ENCODE data around the gene PRR5L.

DNA sequence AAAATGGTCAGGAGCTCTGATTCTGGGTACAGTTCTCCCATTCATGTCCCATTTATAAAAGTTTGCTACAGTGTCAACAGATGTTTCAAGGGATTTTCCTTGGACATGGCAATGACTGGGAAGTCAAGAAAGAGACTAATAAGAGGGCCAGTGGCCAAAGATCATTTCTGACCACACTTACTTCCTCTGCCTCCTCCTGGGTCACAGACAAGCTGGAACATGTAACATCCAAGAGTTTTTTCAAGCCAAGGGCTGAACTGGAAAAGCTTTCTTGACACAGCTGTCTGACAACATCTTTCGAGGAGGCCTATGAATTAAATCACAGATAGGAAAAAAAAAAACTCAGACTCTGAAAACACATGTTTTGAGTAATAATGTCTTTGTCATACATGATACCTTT is 15.6 kb upstream of the PRR5L start:
- TF ChIP-seq, protein P1, sequence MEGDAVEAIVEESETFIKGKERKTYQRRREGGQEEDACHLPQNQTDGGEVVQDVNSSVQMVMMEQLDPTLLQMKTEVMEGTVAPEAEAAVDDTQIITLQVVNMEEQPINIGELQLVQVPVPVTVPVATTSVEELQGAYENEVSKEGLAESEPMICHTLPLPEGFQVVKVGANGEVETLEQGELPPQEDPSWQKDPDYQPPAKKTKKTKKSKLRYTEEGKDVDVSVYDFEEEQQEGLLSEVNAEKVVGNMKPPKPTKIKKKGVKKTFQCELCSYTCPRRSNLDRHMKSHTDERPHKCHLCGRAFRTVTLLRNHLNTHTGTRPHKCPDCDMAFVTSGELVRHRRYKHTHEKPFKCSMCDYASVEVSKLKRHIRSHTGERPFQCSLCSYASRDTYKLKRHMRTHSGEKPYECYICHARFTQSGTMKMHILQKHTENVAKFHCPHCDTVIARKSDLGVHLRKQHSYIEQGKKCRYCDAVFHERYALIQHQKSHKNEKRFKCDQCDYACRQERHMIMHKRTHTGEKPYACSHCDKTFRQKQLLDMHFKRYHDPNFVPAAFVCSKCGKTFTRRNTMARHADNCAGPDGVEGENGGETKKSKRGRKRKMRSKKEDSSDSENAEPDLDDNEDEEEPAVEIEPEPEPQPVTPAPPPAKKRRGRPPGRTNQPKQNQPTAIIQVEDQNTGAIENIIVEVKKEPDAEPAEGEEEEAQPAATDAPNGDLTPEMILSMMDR (IDR thresholded peaks at IDR 0.05; ENCODE audit: low read depth, low read length): no peak
- no peak for TF ChIP-seq EZH2phosphoT487 (IDR thresholded peaks at IDR 0.05; ENCODE audit: low read depth)
